Measurements from ENCODE around the gene ARL8B.

GRCh38 chr3:5195605-5196004 is 73.5 kb downstream of the ARL8B start:
- no peak for TF ChIP-seq POLR2A (IDR thresholded peaks at IDR 0.05)
- TF ChIP-seq CTCF (IDR thresholded peaks at IDR 0.05), result no peak
- no peak for TF ChIP-seq EP300 (IDR thresholded peaks at IDR 0.05)
